Parathyroid adenoma (tissue), 2 donors: ENCODE data around the gene PRKN.

ENCODE experiments used
- H2AFZ ChIP-seq: fragments of 300-600 bp; sonication (generic); one replicate; pipeline ENCODE4 v1.7.0; 2017; ENCODE audit warnings: antibody characterized with exemption, mild to moderate bottlenecking
- H3K27ac ChIP-seq: fragments of 300-600 bp; sonication (generic); one replicate; pipeline ENCODE4 v1.7.0; 2017
- H3K27me3 ChIP-seq: fragments of 300-600 bp; sonication (generic); one replicate; pipeline ENCODE4 v1.7.0; 2017; ENCODE audit warnings: low read length; ENCODE audit not compliant: control insufficient read depth, insufficient read depth
- H3K36me3 ChIP-seq: fragments of 300-600 bp; sonication (generic); one replicate; pipeline ENCODE4 v1.7.0; 2017; ENCODE audit warnings: low read length; ENCODE audit not compliant: control insufficient read depth, insufficient read depth
- H3K4me1 ChIP-seq: fragments of 300-600 bp; sonication (generic); one replicate; pipeline ENCODE4 v1.7.0; 2017; ENCODE audit warnings: control low read depth
- H3K4me2 ChIP-seq: fragments of 300-600 bp; sonication (generic); one replicate; pipeline ENCODE4 v1.7.0; 2017; ENCODE audit warnings: low read length
- H3K4me3 ChIP-seq: fragments of 300-600 bp; sonication (generic); one replicate; pipeline ENCODE4 v1.7.0; 2017; ENCODE audit warnings: low read depth, low read length
- H3K79me2 ChIP-seq: fragments of 300-600 bp; sonication (generic); one replicate; pipeline ENCODE4 v1.7.0; 2017; ENCODE audit warnings: control low read depth
- H3K9ac ChIP-seq: fragments of 300-600 bp; sonication (generic); one replicate; pipeline ENCODE4 v1.7.0; 2017; ENCODE audit warnings: mild to moderate bottlenecking
- H3K9me3 ChIP-seq: fragments of 300-600 bp; sonication (generic); one replicate; pipeline ENCODE4 v1.7.0; 2017; ENCODE audit warnings: low read length; ENCODE audit not compliant: control insufficient read depth
- TF ChIP-seq, protein P1 (sequence below): fragments of 300-600 bp; sonication (generic); IDR thresholded peaks from one replicate; pipeline ENCODE4 v1.7.0; 2017; ENCODE audit warnings: antibody characterized with exemption, mild to moderate bottlenecking
- donor health status: primary hyperparathyroidism.

PRKN gene

DNA sequence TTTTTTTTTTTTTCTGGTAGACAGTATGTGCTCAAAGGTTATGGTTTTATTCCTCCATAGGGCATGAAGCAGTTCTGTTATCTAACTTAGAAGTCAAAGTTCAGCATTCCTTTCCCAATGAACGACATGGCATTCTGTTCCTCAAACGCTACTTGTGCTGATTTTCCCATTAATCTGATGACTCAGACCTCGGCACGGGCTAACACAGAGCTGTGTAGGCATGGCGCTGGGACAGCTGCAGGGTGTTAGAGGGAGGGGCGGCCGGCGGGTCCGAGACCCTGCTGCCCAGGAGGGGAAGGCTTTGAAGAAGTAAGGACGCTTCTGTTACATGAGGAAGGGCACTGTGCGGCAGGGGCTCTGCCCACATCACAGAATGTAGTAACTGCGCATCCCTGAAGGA, 1360.1 kb downstream of the PRKN start:
- no peak overlapping the region for H3K27ac ChIP-seq

GRCh38 chr6:161366301-161366923, 1361.2 kb downstream of the PRKN start:
- Histone ChIP-seq H3K27me3 (no peaks in the 10 kb centered on the region), H3K9me3 (no peaks in the 10 kb centered on the region), H3K4me3 (no peak overlapping the region), H3K4me2 (no peak overlapping the region), H3K9ac (no peak overlapping the region), H2AFZ (no peak overlapping the region), H3K79me2 (no peaks in the 10 kb centered on the region), H3K4me1 (no peaks in the 10 kb centered on the region), H3K27ac (no peak overlapping the region), H3K36me3 (no peaks in the 10 kb centered on the region)
- TF ChIP-seq, protein P1, sequence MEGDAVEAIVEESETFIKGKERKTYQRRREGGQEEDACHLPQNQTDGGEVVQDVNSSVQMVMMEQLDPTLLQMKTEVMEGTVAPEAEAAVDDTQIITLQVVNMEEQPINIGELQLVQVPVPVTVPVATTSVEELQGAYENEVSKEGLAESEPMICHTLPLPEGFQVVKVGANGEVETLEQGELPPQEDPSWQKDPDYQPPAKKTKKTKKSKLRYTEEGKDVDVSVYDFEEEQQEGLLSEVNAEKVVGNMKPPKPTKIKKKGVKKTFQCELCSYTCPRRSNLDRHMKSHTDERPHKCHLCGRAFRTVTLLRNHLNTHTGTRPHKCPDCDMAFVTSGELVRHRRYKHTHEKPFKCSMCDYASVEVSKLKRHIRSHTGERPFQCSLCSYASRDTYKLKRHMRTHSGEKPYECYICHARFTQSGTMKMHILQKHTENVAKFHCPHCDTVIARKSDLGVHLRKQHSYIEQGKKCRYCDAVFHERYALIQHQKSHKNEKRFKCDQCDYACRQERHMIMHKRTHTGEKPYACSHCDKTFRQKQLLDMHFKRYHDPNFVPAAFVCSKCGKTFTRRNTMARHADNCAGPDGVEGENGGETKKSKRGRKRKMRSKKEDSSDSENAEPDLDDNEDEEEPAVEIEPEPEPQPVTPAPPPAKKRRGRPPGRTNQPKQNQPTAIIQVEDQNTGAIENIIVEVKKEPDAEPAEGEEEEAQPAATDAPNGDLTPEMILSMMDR = no peak

More for the DNA sequence above, 1360.1 kb downstream of the PRKN start:
- Histone ChIP-seq H3K4me2 (no peak overlapping the region), H2AFZ (no peak overlapping the region), H3K9ac (no peak overlapping the region), H3K4me1 (no peaks in the 10 kb centered on the region), H3K79me2 (no peaks in the 10 kb centered on the region), H3K4me3 (no peak overlapping the region), H3K9me3 (no peaks in the 10 kb centered on the region), H3K36me3 (no peaks in the 10 kb centered on the region), H3K27me3 (no peaks in the 10 kb centered on the region)
- TF ChIP-seq, protein P1 = no peak

GRCh38 chr6:161365633-161366032, 1361.9 kb downstream of the PRKN start:
- TF ChIP-seq, protein P1 = no peak
- H3K27me3 ChIP-seq = no peaks in the 10 kb centered on the region
- no peak overlapping the region for H3K4me3 ChIP-seq
- no peak overlapping the region for H2AFZ ChIP-seq
- no peaks in the 10 kb centered on the region for H3K79me2 ChIP-seq
- no peaks in the 10 kb centered on the region for H3K9me3 ChIP-seq
- H3K9ac ChIP-seq = no peak overlapping the region
- no peaks in the 10 kb centered on the region for H3K4me1 ChIP-seq
- H3K4me2 ChIP-seq = no peak overlapping the region
- H3K27ac ChIP-seq = no peak overlapping the region
- no peaks in the 10 kb centered on the region for H3K36me3 ChIP-seq

GRCh38 chr6:161363286-161363685, 1364.3 kb downstream of the PRKN start:
- no peak overlapping the region for H3K9ac ChIP-seq
- H2AFZ ChIP-seq = no peak overlapping the region
- no peak overlapping the region for H3K27ac ChIP-seq
- H3K27me3 ChIP-seq = no peaks in the 10 kb centered on the region
- H3K4me1 ChIP-seq = no peaks in the 10 kb centered on the region
- H3K4me2 ChIP-seq = no peak overlapping the region
- TF ChIP-seq, protein P1 = no peak
- no peaks in the 10 kb centered on the region for H3K36me3 ChIP-seq
- H3K79me2 ChIP-seq = no peaks in the 10 kb centered on the region
- H3K4me3 ChIP-seq = no peak overlapping the region
- H3K9me3 ChIP-seq = no peaks in the 10 kb centered on the region

GRCh38 chr6:161362266-161362665, 1365.3 kb downstream of the PRKN start:
- no peaks in the 10 kb centered on the region for H3K9me3 ChIP-seq
- H3K4me3 ChIP-seq = no peak overlapping the region
- TF ChIP-seq, protein P1 = no peak
- H3K9ac ChIP-seq = no peak overlapping the region
- H2AFZ ChIP-seq = no peak overlapping the region
- H3K27me3 ChIP-seq = no peaks in the 10 kb centered on the region
- H3K4me1 ChIP-seq = no peaks in the 10 kb centered on the region
- no peaks in the 10 kb centered on the region for H3K36me3 ChIP-seq
- H3K27ac ChIP-seq = no peak overlapping the region
- no peaks in the 10 kb centered on the region for H3K79me2 ChIP-seq
- no peak overlapping the region for H3K4me2 ChIP-seq
